Endometrium (tissue), 2 donors: Measurements from ENCODE around the gene GREM1.

Source experiments
- FAIRE-seq: peaks from 2 replicates; lab custom pipeline; 2012; peaks lifted over from hg19 to GRCh38; lab: Jason Lieb, UNC
- donor health status: control.
- donor health status: control.

Gene GREM1

GRCh38 chr15:32781781-32782180 is 64.0 kb downstream of the GREM1 start:
- FAIRE-seq, result no peak

DNA sequence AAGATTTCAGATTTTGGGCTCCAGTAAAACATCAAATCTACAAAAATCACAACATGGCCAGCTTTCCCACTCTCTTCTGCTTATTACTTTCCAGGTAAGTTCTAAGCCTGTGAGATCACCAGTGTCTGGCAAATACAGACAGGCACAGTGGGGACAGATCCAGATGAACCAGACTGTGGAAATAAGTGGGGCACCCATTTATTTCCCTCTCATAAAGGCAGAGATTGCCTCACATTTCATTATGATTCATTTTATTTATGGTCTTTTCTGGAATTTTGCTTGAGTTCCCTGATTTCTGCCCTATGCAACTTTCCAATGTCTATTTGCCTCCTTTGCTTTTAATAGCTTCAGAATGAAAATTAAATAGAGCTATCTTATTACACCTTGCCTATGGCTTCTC is 66.8 kb downstream of the GREM1 start:
- FAIRE-seq, result no peak

DNA sequence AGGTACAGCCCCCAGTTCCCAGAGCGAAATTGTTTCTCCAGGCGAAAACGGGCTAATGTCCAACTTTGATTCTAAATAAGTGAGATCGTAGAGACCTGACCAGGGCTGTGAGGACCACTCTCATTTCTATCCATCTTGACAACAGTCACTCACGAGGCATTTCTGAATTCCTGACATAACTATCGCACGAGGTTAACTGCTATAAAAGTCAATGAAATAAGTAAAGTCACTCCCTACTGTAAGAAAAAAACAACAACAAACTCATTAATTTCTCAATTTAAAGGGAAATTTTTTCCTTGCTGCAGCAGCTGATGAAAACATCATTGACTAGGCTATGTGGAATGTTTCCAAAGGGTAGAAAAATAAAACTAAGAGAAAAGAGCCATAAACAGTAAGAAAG is 69.1 kb downstream of the GREM1 start:
- peak; percentile 91 for FAIRE-seq

- no peak for FAIRE-seq
Measured at GRCh38 chr15:32787949-32788348, 70.1 kb downstream of the GREM1 start.

DNA sequence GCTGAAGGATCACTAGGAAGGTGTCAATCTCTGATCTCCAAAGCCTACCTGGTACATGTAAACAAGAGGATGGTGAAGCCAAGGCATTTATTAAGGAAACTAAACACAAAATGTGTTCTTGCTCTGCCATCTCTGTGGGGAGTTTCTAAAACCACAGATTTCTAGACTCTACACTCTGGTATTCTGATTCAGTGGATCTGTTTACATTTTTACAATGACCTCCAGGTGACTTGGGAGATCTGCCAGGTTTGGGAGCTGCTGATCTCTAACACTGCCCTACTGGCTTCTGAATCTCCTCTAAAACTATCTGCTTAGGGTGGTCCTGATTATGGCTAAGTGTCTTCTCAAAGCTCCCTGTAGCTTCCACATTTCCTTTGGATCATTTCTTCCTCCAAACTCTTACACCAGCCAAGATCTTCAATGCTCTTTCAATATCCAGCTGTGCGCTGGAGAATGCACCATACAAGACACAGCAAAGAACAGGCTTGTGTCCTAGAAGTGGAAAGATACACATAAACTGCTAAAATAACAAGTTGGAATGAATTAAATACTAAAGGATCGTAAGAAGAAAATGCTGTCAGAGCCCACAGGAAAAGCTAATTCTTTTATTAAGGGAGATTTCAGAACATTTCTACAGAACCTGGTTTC is 72.7 kb downstream of the GREM1 start:
- FAIRE-seq, result no peak

GRCh38 chr15:32792436-32792835 is 74.6 kb downstream of the GREM1 start:
- FAIRE-seq, result no peak
